Activated naive CD4-positive, alpha-beta T cell treated with Interleukin-2 at 50 U/mL for 16 hours (primary cell): ENCODE data around the gene ATP7A.
"Not testable (repeated sequence)": the region's sequence is repeated elsewhere in the genome, so short reads cannot be mapped to it uniquely, and the experiment has no call there.

ENCODE experiments used
- DNase-seq: peaks from one replicate; pipeline ENCODE4 v3.0.0-alpha.2; 2020

The ATP7A gene

DNA sequence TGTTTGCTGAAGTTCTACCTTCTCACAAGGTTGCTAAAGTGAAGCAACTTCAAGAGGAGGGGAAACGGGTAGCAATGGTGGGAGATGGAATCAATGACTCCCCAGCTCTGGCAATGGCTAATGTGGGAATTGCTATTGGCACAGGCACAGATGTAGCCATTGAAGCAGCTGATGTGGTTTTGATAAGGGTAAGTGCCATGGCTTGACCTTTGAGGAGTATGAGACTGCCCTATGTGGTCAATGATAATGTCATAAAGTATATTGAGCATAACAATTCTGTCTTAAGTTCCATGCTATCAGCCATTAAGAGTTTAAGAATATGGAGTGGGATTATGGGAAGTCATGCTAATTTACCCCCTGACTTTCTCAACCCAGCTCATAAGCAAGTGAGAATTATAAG, 132.1 kb downstream of the ATP7A start:
- no peak for DNase-seq

DNA sequence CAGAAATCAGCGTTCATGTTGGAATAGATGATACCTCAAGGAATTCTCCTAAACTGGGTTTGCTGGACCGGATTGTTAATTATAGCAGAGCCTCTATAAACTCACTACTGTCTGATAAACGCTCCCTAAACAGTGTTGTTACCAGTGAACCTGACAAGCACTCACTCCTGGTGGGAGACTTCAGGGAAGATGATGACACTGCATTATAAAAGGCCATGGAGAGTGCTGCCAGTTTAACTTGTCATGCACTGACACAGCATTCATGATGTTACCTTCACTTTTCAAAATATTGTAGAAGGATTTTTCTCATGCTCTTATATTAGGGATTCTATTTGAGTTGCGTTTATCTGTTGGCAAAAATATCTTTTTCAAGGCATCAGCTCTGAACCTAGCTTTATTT, 135.9 kb downstream of the ATP7A start:
- DNase-seq, result no peak

- DNase-seq, result no peak
Measured at GRCh38 chrX:78048052-78048451, 137.6 kb downstream of the ATP7A start.

DNA sequence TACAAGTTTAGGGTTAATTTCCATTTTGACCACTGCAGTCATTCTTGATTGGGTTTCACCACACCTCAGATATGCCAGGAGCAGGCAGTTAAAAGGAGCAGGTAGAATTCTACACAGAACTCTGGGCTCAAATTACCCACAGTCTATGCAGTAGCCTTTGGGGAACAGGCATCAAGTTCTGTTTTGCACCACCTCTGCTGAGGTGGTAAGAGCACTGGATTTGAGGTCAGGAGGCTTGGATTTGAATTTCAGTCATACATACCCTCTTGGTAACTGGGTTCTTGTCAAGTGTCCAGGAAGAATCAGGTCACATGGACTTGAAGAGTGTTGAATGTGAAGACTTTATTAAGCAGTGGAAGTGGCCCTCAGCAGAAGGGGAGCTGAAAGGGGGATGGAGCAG, 153.2 kb downstream of the ATP7A start:
- no peak for DNase-seq

- no peak for DNase-seq
Measured at GRCh38 chrX:78064152-78064551, 153.7 kb downstream of the ATP7A start.

GRCh38 chrX:78064698-78065601, 154.5 kb downstream of the ATP7A start:
- DNase-seq, result not testable (repeated sequence)

DNA sequence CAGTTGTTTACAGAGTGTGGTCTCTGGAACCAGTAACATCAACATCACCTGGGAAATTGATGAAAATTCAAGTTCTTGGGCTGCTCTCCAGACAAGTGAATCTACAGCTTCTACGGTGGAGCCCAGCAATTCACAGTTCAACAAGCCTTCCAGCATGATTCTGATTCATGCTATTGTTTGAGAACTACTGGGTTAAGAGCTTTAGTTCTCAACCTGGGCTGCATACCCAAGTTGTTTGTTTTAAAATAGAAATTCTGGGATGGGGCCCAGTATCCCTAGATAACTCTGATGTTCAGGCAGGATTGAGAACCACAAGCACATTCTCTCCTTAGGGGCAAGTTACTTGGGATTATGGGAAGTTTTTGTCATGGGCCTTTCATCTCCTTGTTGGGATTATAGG, 155.6 kb downstream of the ATP7A start:
- no peak for DNase-seq

DNA sequence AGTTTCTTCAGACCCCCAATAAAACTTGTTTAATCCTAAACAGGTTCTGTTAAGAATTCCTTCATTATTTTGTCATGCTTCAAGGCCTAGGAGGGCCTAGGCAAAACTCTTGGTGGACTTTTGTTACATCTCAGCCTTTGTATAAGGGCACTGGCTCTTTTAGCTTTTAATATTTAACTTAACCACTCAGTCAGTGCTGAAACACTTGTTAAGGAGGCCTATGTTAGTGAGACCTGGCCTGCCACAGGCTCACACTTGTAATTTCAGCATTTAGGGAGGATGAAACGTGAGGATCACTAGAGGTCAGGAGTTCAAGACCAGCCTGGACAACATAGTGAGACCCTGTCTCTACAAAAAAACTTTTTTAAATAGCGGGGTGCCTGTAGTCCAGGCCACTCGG, 160.8 kb downstream of the ATP7A start:
- no peak for DNase-seq

DNA sequence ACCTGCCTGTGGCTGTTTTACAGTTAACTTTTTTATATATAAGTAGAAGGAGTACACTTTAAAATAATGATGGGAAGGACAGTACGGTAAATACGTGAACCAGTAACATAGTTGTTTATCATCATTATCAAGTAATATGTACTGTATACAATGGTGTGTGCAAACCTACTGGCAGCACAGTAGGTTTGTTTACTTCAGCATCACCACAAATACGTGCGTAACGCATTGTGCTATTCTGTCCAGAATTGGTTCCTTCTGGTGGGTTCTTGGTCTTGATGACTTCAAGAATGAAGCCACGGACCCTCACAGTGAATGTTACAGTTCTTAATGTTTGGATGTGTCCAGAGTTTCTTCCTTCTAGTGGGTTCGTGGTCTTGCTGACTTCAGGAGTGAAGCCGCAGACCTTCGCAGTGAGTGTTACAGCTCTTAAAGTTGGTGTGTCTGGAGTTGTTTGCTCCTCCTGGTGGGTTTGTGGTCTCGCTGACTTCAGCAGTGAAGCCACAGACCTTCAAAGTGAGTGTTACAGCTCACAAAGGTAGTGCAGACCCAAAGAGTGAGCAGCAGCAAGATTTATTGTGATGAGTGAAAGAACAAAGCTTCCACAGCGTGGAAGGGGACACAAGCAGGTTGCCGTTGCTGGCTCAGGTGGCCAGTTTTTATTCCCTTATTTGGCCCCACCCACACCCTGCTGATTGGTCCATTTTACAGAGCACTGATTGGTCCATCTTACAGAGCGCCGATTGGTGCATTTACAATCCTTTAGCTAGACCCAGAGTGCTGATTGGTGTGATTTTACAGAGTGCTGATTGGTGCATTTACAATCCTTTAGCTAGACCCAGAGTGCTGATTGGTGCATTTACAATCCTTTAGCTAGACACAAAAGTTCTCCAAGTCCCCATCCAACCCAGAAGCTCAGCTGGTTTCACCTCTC, 162.9 kb downstream of the ATP7A start:
- DNase-seq, result peak; percentile 4

GRCh38 chrX:78074088-78074487, 163.6 kb downstream of the ATP7A start:
- no peak for DNase-seq

DNA sequence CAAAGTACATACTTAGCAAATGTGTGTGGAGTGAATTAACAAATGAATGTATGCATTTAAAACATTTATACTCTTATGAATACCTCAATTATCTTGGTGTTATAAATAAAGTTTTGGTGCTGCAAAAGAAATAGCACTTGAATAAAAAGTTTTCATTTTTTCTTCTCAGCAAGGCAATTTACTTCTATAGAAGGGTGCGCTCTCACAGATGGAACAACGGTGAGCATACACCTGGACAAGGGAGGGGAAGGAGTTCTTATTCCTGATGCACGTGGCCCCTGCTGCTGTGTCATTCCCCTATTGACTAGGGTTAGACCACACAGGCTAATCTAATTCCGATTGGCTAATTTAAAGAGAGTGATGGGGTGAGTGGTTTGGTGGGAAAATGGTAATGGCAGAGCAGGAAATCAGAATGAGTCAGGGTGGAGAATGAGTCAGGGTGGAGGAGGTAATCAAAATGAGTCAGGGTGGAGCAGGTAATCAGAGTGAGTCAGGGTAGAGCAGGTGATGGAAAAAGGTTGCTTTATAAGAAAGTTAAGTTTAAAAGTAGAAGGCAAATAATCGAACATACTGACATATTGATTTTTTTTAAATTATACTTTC, 165.4 kb downstream of the ATP7A start:
- peak; percentile 6 for DNase-seq

GRCh38 chrX:78081413-78081812, 170.9 kb downstream of the ATP7A start:
- not testable (repeated sequence) for DNase-seq

GRCh38 chrX:78092296-78092695, 181.8 kb downstream of the ATP7A start:
- DNase-seq, result no peak

- no peak for DNase-seq
Measured at GRCh38 chrX:78098108-78098507, 187.6 kb downstream of the ATP7A start.
